Thoracic aorta (tissue), 2 donors: ENCODE data around the gene AMIGO1. TPM values are rescaled to one million over a fixed set of nuclear protein-coding genes. Genes with fewer than 3 reads are reported as not detected.

Source experiments
- ATAC-seq: fragments of 150-250 bp; one replicate; pipeline ENCODE4 v1.8.0; 2017; ENCODE audit warnings: low read depth; ENCODE audit not compliant: insufficient number of reproducible peaks, low FRiP score
- DNase-seq: peaks from one replicate; pipeline ENCODE4 v3.0.0-alpha.2; 2020; ENCODE audit warnings: low spot score
- H3K27ac ChIP-seq, 2 donors: fragments of 200-600 bp; sonication (generic); 1 replicate in 1 of 2; 2 replicates in 1 of 2; pipeline ENCODE4 v1.5.1; 2016; ENCODE audit warnings: mild to moderate bottlenecking in 2 of 2, moderate library complexity in 2 of 2
- H3K27me3 ChIP-seq: fragments of 200-600 bp; sonication (generic); replicated peaks from 2 replicates; pipeline ENCODE4 v1.6.0; 2016; ENCODE audit warnings: mild to moderate bottlenecking; ENCODE audit not compliant: insufficient read depth
- H3K36me3 ChIP-seq: fragments of 200-600 bp; sonication (generic); one replicate; pipeline ENCODE4 v1.5.1; 2016
- H3K4me1 ChIP-seq, 2 donors: fragments of 200-600 bp; sonication (generic); 1 replicate in 1 of 2; 2 replicates in 1 of 2; pipeline versions ENCODE4 v1.5.1 to v1.6.0; 2016; ENCODE audit warnings: low read depth in 2 of 2, mild to moderate bottlenecking in 1 of 2; ENCODE audit not compliant: control insufficient read depth in 1 of 2
- H3K4me3 ChIP-seq: fragments of 200-600 bp; sonication (generic); 2 replicates; pipeline ENCODE4 v1.5.1; 2016; ENCODE audit warnings: mild to moderate bottlenecking
- H3K9me3 ChIP-seq: fragments of 200-600 bp; sonication (generic); 2 replicates; pipeline ENCODE4 v1.5.1; 2016
- total RNA-seq, 2 donors: library from RNA; depleted of rRNA; stranded (reverse); fragments of >200 nt; gene quantifications; one replicate each; pipeline versions ENCODE4 v1.1.0 to v1.2.3, GENCODE V29; 2016
- TF ChIP-seq, protein P1 (sequence below): fragments of 200-600 bp; sonication (generic); IDR thresholded peaks from one replicate; pipeline ENCODE4 v1.5.1; 2019; ENCODE audit warnings: antibody characterized with exemption

Gene AMIGO1
- total RNA-seq, 2 donors from 2014 or later = 7.8 to 16.0 TPM

DNA sequence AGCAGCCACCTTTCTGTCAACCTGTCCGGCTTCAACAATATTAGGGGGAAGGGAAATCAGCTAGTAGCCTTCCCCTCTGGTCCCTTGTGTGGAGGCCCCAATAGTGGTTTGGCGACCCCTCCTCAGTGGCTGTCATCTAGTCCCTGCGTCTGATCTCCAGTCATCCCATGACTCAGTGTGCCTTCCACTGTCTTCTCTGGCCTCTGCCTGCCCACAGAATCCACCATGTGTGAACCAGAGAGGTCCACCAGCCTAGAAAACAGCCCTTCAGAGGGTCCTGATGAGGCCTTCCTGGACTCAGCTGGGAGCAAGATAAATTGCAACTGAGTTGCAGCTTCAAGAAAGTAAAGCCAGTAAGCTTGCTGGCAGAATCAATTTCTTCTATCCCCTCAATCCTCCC lies 29.6 kb downstream of the AMIGO1 start:
- TF ChIP-seq, protein P1, sequence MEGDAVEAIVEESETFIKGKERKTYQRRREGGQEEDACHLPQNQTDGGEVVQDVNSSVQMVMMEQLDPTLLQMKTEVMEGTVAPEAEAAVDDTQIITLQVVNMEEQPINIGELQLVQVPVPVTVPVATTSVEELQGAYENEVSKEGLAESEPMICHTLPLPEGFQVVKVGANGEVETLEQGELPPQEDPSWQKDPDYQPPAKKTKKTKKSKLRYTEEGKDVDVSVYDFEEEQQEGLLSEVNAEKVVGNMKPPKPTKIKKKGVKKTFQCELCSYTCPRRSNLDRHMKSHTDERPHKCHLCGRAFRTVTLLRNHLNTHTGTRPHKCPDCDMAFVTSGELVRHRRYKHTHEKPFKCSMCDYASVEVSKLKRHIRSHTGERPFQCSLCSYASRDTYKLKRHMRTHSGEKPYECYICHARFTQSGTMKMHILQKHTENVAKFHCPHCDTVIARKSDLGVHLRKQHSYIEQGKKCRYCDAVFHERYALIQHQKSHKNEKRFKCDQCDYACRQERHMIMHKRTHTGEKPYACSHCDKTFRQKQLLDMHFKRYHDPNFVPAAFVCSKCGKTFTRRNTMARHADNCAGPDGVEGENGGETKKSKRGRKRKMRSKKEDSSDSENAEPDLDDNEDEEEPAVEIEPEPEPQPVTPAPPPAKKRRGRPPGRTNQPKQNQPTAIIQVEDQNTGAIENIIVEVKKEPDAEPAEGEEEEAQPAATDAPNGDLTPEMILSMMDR = no peak
- H3K4me3 ChIP-seq = no peak overlapping the region
- no peak for DNase-seq

DNA sequence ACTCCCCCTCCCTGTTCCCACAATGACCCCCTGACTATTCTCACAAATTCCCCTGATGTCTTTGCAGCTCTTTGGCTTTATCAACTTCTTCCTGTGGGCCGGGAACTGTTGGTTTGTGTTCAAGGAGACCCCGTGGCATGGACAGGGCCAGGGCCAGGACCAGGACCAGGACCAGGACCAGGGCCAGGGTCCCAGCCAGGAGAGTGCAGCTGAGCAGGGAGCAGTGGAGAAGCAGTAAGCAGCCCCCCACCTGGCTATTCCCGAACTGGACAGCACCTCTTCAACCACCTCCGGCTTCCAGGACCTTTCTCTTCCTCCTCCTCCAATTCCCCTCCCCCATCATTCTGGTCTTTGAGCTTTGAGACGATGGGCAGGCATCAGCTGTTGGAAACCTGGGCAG lies 30.2 kb downstream of the AMIGO1 start:
- peaks cover 3 to 9% of the 10 kb centered on the region in 2 donors for H3K4me1 ChIP-seq
- TF ChIP-seq, protein P1 = no peak
- H3K9me3 ChIP-seq = no peaks in the 10 kb centered on the region
- no peak overlapping the region for H3K27ac ChIP-seq
- ATAC-seq (no peak), DNase-seq (no peak)
- H3K36me3 ChIP-seq = peaks cover 3% of the 10 kb centered on the region
- H3K4me3 ChIP-seq = no peak overlapping the region
- no peaks in the 10 kb centered on the region for H3K27me3 ChIP-seq

More for the DNA sequence above, 29.6 kb downstream of the AMIGO1 start:
- Histone ChIP-seq H3K27ac (no peak overlapping the region), H3K4me1 (peaks cover 4 to 14% of the 10 kb centered on the region in 2 donors), H3K27me3 (no peaks in the 10 kb centered on the region), H3K9me3 (no peaks in the 10 kb centered on the region), H3K36me3 (peaks cover 3% of the 10 kb centered on the region)
- no peak for ATAC-seq

- TF ChIP-seq, protein P1 = no peak
- Histone ChIP-seq H3K27ac (no peak overlapping the region), H3K27me3 (no peaks in the 10 kb centered on the region), H3K36me3 (peaks cover 3% of the 10 kb centered on the region), H3K9me3 (no peaks in the 10 kb centered on the region), H3K4me1 (peaks cover 3 to 7% of the 10 kb centered on the region in 2 donors), H3K4me3 (no peak overlapping the region)
- no peak for DNase-seq
- no peak for ATAC-seq
These were observed 30.7 kb downstream of the AMIGO1 start for GRCh38 chr1:109478806-109479205.

DNA sequence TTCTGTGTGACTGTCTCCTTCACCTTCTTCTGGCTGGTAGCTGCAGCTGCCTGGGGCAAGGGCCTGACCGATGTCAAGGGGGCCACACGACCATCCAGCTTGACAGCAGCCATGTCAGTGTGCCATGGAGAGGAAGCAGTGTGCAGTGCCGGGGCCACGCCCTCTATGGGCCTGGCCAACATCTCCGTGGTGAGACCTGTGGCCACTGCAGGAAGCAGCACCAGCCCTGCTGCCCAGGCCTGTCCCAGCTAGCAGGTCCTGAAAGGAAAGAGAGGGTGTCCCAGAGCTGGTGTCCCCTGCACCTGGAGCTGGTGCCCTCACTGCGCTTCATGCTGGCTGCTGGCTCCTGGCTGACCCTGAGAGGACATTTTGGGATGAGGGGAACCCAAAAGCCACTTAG lies 31.7 kb downstream of the AMIGO1 start:
- ATAC-seq = no peak

GRCh38 chr1:109476825-109477224 lies 32.7 kb downstream of the AMIGO1 start:
- H3K27me3 ChIP-seq = no peaks in the 10 kb centered on the region
- H3K4me3 ChIP-seq = no peak overlapping the region
- H3K36me3 ChIP-seq = peaks cover 3% of the 10 kb centered on the region
- H3K9me3 ChIP-seq = no peaks in the 10 kb centered on the region
- H3K4me1 ChIP-seq = no peaks in the 10 kb centered on the region
- TF ChIP-seq, protein P1 = no peak
- no peak for DNase-seq
- no peak overlapping the region for H3K27ac ChIP-seq
- no peak for ATAC-seq

More for the DNA sequence above, 31.7 kb downstream of the AMIGO1 start:
- Histone ChIP-seq H3K9me3 (no peaks in the 10 kb centered on the region), H3K27me3 (no peaks in the 10 kb centered on the region), H3K4me3 (no peak overlapping the region), H3K27ac (no peak overlapping the region), H3K36me3 (peaks cover 3% of the 10 kb centered on the region), H3K4me1 (peaks cover under 1% of the 10 kb centered on the region in 2 donors)
- TF ChIP-seq, protein P1 = no peak
- DNase-seq = no peak
